K562 treated with DMSO at 1 percent for 4 hours (cell line): Measurements from ENCODE around the gene SLC13A5. TPM values are rescaled to one million over a fixed set of nuclear protein-coding genes. Genes with fewer than 3 reads are reported as not detected.

ENCODE experiments used
- total RNA-seq: library from RNA; unstranded; fragments of 300-600 nt; gene quantifications from 2 replicates; pipeline ENCODE4 v1.2.3, GENCODE V29; 2022; ENCODE audit not compliant: insufficient read depth

The SLC13A5 gene
- total RNA-seq: not detected in 2 replicates

GRCh38 chr17:6713130-6713917, at the start of gene SLC13A5:
Gene SLC13A5, minus strand, starts transcription at chr17:6713369. Its CDS starts 36 bp downstream, at chr17:6713333.

GRCh38 chr17:6755731-6756184, 42.6 kb upstream of the SLC13A5 start, which contains the start of gene XAF1:
Gene XAF1, plus strand, starts transcription at chr17:6756046. Its CDS starts 33 bp downstream, at chr17:6756079.

GRCh38 chr17:6651354-6651918, 61.7 kb downstream of the SLC13A5 start, which contains the start of the genes C17orf100 and MED31:
Gene C17orf100, plus strand, starts transcription at chr17:6651762. Its CDS starts 152 bp downstream, at chr17:6651914.
Gene MED31, minus strand, starts transcription at chr17:6651605. Its CDS starts 77 bp downstream, at chr17:6651528.

GRCh38 chr17:6640536-6641246, 72.5 kb downstream of the SLC13A5 start, which contains the start of the genes KIAA0753 and TXNDC17:
Gene KIAA0753, minus strand, starts transcription at chr17:6640711. Its CDS starts 5,608 bp downstream, at chr17:6635103.
Gene TXNDC17, plus strand, starts transcription at chr17:6641060. Its CDS starts 23 bp downstream, at chr17:6641083.

Other genes starting within 250 kb of the SLC13A5 start
- 0.10 and 0.55 TPM in 2 replicates for gene PITPNM3, start 156.8 kb downstream of the SLC13A5 start, total RNA-seq
- gene KIAA0753, start 72.7 kb downstream of the SLC13A5 start, total RNA-seq: 3.3 and 3.9 TPM in 2 replicates
- 63.9 and 67.2 TPM in 2 replicates for gene TXNDC17, start 72.3 kb downstream of the SLC13A5 start, total RNA-seq
- 4.5 and 9.7 TPM in 2 replicates for gene MED31, start 61.8 kb downstream of the SLC13A5 start, total RNA-seq
- gene C17orf100, start 61.6 kb downstream of the SLC13A5 start, total RNA-seq: 0.98 and 1.8 TPM in 2 replicates
- gene XAF1, start 42.7 kb upstream of the SLC13A5 start, total RNA-seq: not detected in 2 replicates
- gene FBXO39, start 62.8 kb upstream of the SLC13A5 start, total RNA-seq: not detected in 2 replicates
- not detected in 2 replicates for gene TEKT1, start 118.4 kb upstream of the SLC13A5 start, total RNA-seq